ENCODE data around the gene TADA1. TPM values are rescaled to one million over a fixed set of nuclear protein-coding genes. Genes with fewer than 3 reads are reported as not detected.

The TADA1 gene
- polyA plus RNA-seq, 2 of the 4 experiments (the other 2 are of a cell fraction) = 11.4 to 25.6 TPM

DNA sequence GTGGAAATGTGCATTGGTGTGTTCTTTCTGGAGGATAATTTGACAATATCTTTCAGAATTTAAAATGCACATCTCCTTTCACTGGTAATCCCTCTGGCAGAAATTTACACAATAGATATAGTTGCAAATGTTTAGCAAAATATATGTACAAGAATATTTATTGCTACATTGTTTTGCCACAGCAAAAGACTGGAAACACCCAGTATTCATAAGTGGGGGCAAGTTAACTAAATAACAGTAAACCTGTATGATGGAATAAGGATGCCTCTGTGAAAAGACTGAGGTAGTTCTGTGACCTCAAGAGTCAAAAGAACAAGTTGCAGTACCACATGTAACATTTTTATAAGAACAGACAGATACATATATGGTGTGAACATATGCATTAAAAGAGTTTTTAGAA is 13.7 kb upstream of the TADA1 start:
- TF ChIP-seq ESRRA (IDR thresholded peaks at IDR 0.05; ENCODE audit: borderline replicate concordance, low read length) = no peak
- no peak for TF ChIP-seq FOSB (CRISPR knock-in tag; IDR thresholded peaks at IDR 0.05)
- TF ChIP-seq NR3C1 (IDR thresholded peaks at IDR 0.05) = no peak
- no peak for TF ChIP-seq REST (IDR thresholded peaks at IDR 0.05)
- TF ChIP-seq TP53 (CRISPR knock-in tag; IDR thresholded peaks at IDR 0.05) = no peak
- no peak for TF ChIP-seq BCL3 (IDR thresholded peaks at IDR 0.05)
- no peak overlapping the region for H3K4me2 ChIP-seq
- H3K4me3 ChIP-seq = no peak overlapping the region
- no peaks in the 10 kb centered on the region for H3K4me1 ChIP-seq
- ATAC-seq = no peak
- no peaks in the 10 kb centered on the region for H3K9me3 ChIP-seq
- DNase-seq (ENCODE audit: low read depth in 1 of 2, low spot score in 1 of 2) = no peak
- ChIA-PET CTCF (no interaction called here), POLR2A (no interaction called here)
- no peak for FAIRE-seq
- H3K27ac ChIP-seq = no peak overlapping the region

DNA sequence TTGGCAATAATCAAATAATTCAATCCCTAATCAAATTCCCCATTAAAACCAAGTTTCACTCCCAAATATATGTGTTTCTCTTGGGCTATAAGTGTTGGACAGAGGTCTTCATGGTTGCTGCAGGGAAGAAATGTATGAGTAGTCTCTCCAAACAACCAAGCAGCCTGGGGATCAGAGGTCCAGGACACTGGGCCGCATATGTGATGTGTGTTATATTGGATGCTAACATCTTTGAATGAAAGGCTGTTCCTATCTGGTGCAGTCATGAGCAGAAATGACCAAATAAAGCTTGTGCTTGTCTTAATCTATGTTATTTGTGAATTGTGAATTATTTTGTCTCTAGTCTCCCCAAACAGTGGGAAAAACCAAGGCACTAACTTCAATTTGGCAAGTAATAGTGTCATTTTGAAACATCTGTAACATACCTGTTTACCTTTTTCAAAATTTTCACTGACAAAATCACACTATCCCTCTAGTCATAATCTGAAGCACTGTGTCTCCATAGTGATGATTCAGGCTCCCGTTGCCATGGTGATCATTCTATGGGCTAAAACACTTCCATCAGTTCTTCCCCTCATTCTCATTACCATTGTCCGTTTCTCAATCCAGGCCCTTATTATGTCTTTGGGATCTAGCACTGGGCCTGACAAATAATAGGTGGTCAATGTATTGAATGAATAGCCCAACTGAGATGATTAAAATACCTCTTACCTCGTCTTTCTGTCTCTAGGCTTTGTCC is 12.5 kb upstream of the TADA1 start:
- FAIRE-seq (no peak), ATAC-seq (no peak), DNase-seq (ENCODE audit: low read depth in 1 of 2, low spot score in 1 of 2) (no peak)
- Histone ChIP-seq H3K9me3 (no peaks in the 10 kb centered on the region), H3K27ac (no peak overlapping the region), H3K4me3 (no peak overlapping the region), H3K4me1 (no peaks in the 10 kb centered on the region), H3K4me2 (no peak overlapping the region)
- POLR2A ChIA-PET = no interaction called here
- TF ChIP-seq EHF (CRISPR knock-in tag; IDR thresholded peaks at IDR 0.05) = no peak
- TF ChIP-seq KDM1A (IDR thresholded peaks at IDR 0.05; ENCODE audit: low read depth) = no peak
- TF ChIP-seq HOXB5 (CRISPR knock-in tag; IDR thresholded peaks at IDR 0.05) = no peak
- no peak for TF ChIP-seq CEBPB (IDR thresholded peaks at IDR 0.05)
- no peak for TF ChIP-seq REST (IDR thresholded peaks at IDR 0.05)
- TF ChIP-seq, protein P1, sequence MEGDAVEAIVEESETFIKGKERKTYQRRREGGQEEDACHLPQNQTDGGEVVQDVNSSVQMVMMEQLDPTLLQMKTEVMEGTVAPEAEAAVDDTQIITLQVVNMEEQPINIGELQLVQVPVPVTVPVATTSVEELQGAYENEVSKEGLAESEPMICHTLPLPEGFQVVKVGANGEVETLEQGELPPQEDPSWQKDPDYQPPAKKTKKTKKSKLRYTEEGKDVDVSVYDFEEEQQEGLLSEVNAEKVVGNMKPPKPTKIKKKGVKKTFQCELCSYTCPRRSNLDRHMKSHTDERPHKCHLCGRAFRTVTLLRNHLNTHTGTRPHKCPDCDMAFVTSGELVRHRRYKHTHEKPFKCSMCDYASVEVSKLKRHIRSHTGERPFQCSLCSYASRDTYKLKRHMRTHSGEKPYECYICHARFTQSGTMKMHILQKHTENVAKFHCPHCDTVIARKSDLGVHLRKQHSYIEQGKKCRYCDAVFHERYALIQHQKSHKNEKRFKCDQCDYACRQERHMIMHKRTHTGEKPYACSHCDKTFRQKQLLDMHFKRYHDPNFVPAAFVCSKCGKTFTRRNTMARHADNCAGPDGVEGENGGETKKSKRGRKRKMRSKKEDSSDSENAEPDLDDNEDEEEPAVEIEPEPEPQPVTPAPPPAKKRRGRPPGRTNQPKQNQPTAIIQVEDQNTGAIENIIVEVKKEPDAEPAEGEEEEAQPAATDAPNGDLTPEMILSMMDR (IDR thresholded peaks at IDR 0.05) = no peak
- TF ChIP-seq HOXA7 (CRISPR knock-in tag; IDR thresholded peaks at IDR 0.05) = no peak
- no peak for TF ChIP-seq KDM5A (IDR thresholded peaks at IDR 0.05)
- TF ChIP-seq FOXS1 (CRISPR knock-in tag; IDR thresholded peaks at IDR 0.05) = no peak
- 41% methylated on average over 4 of the region's 4 CpGs for WGBS (ENCODE audit: missing lambda C conversion rate)
- CTCF ChIA-PET = no interaction called here
